Measurements from ENCODE around the gene S100A9. TPM values are rescaled to one million over a fixed set of nuclear protein-coding genes. Genes with fewer than 3 reads are reported as not detected.

The S100A9 gene
- total and polyA plus RNA-seq, 4 donors: 35.0 to 603 (median 158) TPM

GRCh38 chr1:153344718-153345025 is 13.0 kb upstream of the S100A9 start:
- H3K9me3 ChIP-seq (ENCODE audit: control insufficient read depth in 4 of 4, low read length in 3 of 4): no peaks in the 10 kb centered on the region
- H3K9ac ChIP-seq (ENCODE audit: low read depth in 1 of 2, low read length in 2 of 2): no peak overlapping the region
- TF ChIP-seq CTCF (IDR thresholded peaks at IDR 0.05; ENCODE audit: low read depth, low read length, missing input control): no peak
- TF ChIP-seq MAX (IDR thresholded peaks at IDR 0.05): no peak
- no peak for TF ChIP-seq EGR1 (IDR thresholded peaks at IDR 0.05; ENCODE audit: low read depth in 2 of 2)
- TF ChIP-seq FOXA2 (IDR thresholded peaks at IDR 0.05): no peak
- TF ChIP-seq FOXA1 (IDR thresholded peaks at IDR 0.05): no peak
- no peaks in the 10 kb centered on the region for H3K4me1 ChIP-seq (ENCODE audit: control insufficient read depth in 4 of 4, insufficient read depth in 4 of 4, low read length in 3 of 4)
- WGBS: 46% methylated on average over 3 of the region's 3 CpGs
- no peak overlapping the region for H3K4me3 ChIP-seq (ENCODE audit: low read depth in 1 of 3, low read length in 3 of 3)
- H3K27ac ChIP-seq (ENCODE audit: low read depth in 1 of 2, low read length in 2 of 2): no peak overlapping the region
- no peaks in the 10 kb centered on the region for H3K36me3 ChIP-seq (ENCODE audit: control insufficient read depth in 4 of 4, insufficient read depth in 3 of 4, low read depth in 1 of 4, low read length in 3 of 4)
- H3K27me3 ChIP-seq (ENCODE audit: control insufficient read depth in 4 of 4, insufficient read depth in 4 of 4, low read length in 3 of 4): peaks cover 0 to 5% (median 2%) of the 10 kb centered on the region in 4 donors
- DNase-seq (ENCODE audit: low spot score): peak; percentile 19

- no peak overlapping the region for H3K27ac ChIP-seq (ENCODE audit: low read depth in 1 of 2, low read length in 2 of 2)
- peaks cover 0 to 5% (median 2%) of the 10 kb centered on the region in 4 donors for H3K27me3 ChIP-seq (ENCODE audit: control insufficient read depth in 4 of 4, insufficient read depth in 4 of 4, low read length in 3 of 4)
- no peaks in the 10 kb centered on the region for H3K9me3 ChIP-seq (ENCODE audit: control insufficient read depth in 4 of 4, low read length in 3 of 4)
- no peaks in the 10 kb centered on the region for H3K4me1 ChIP-seq (ENCODE audit: control insufficient read depth in 4 of 4, insufficient read depth in 4 of 4, low read length in 3 of 4)
- no peaks in the 10 kb centered on the region for H3K36me3 ChIP-seq (ENCODE audit: control insufficient read depth in 4 of 4, insufficient read depth in 3 of 4, low read depth in 1 of 4, low read length in 3 of 4)
- TF ChIP-seq TAF1 (conservative IDR thresholded peaks at IDR 0.05) (no peak), HNF4A (conservative IDR thresholded peaks at IDR 0.05) (no peak), GABPA (IDR thresholded peaks at IDR 0.05 in 1 of 2, conservative IDR thresholded peaks at IDR 0.05 in 1 of 2) (no peak), RXRA (IDR thresholded peaks at IDR 0.05) (no peak), ZBTB33 (IDR thresholded peaks at IDR 0.05) (no peak), MAX (IDR thresholded peaks at IDR 0.05) (no peak)
- 82% methylated on average over 14 of the region's 14 CpGs for WGBS
- no peak overlapping the region for H3K9ac ChIP-seq (ENCODE audit: low read depth in 1 of 2, low read length in 2 of 2)
- no peak overlapping the region for H3K4me3 ChIP-seq (ENCODE audit: low read depth in 1 of 3, low read length in 3 of 3)
- DNase-seq (ENCODE audit: low spot score): peak; percentile 30
Observed at GRCh38 chr1:153345187-153346076, 12.2 kb upstream of the S100A9 start.

- H3K4me3 ChIP-seq (ENCODE audit: low read depth in 1 of 3, low read length in 3 of 3): no peak overlapping the region
- no peak for DNase-seq (ENCODE audit: low spot score)
- 60% methylated on average over 6 of the region's 6 CpGs for WGBS
- H3K4me1 ChIP-seq (ENCODE audit: control insufficient read depth in 4 of 4, insufficient read depth in 4 of 4, low read length in 3 of 4): no peaks in the 10 kb centered on the region
- H3K36me3 ChIP-seq (ENCODE audit: control insufficient read depth in 4 of 4, insufficient read depth in 3 of 4, low read depth in 1 of 4, low read length in 3 of 4): no peaks in the 10 kb centered on the region
- H3K27ac ChIP-seq (ENCODE audit: low read depth in 1 of 2, low read length in 2 of 2): no peak overlapping the region
- H3K27me3 ChIP-seq (ENCODE audit: control insufficient read depth in 4 of 4, insufficient read depth in 4 of 4, low read length in 3 of 4): peaks cover 0 to 12% (median 2%) of the 10 kb centered on the region in 4 donors
- H3K9me3 ChIP-seq (ENCODE audit: control insufficient read depth in 4 of 4, low read length in 3 of 4): no peaks in the 10 kb centered on the region
- H3K9ac ChIP-seq (ENCODE audit: low read depth in 1 of 2, low read length in 2 of 2): no peak overlapping the region
- no peak for TF ChIP-seq ZBTB33 (IDR thresholded peaks at IDR 0.05)
- no peak for TF ChIP-seq HNF4G (IDR thresholded peaks at IDR 0.05)
- no peak for TF ChIP-seq MAX (IDR thresholded peaks at IDR 0.05)
- no peak for TF ChIP-seq YY1 (IDR thresholded peaks at IDR 0.05)
- no peak for TF ChIP-seq EGR1 (IDR thresholded peaks at IDR 0.05; ENCODE audit: low read depth in 2 of 2)
- no peak for TF ChIP-seq GABPA (IDR thresholded peaks at IDR 0.05 in 1 of 2, conservative IDR thresholded peaks at IDR 0.05 in 1 of 2)
- TF ChIP-seq RXRA (IDR thresholded peaks at IDR 0.05): no peak
- TF ChIP-seq FOXA1 (IDR thresholded peaks at IDR 0.05): no peak
- TF ChIP-seq JUND (IDR thresholded peaks at IDR 0.05): no peak
- no peak for TF ChIP-seq REST (IDR thresholded peaks at IDR 0.05)
Observed at GRCh38 chr1:153346077-153346723, 11.5 kb upstream of the S100A9 start.
